C4-2B (cell line): ENCODE results near the gene TBC1D3D.
"Not testable (repeated sequence)": the region's sequence is repeated elsewhere in the genome, so short reads cannot be mapped to it uniquely, and the experiment has no call there.

Experiments
- H3K27ac ChIP-seq: fragments of 450-650 bp; 2 replicates; pipeline ENCODE4 v1.5.1; 2017

TBC1D3D gene

DNA sequence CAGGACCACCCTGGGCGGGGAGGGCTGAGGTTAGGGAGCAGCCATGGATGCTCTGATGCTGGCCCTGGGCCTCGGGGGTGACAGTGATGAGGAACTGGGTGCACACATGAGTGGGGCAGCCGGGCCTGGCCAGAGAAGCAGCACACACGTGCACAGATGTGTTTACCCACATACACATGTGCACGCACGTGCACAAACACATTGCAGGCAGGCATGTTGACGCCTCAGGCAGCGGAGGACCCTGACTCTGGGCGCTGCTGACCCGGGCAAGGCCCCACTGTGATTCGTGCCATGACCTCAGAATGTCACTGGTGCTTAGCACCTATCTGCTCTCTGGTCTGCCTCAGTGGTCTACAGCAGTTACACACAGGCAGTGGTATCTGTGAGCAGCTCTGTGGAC, at the start of gene TBC1D3D:
TBC1D3D (plus strand) TSS at position 301 of the 400 bp plus-strand sequence. CDS start 1,585 bp downstream, outside the sequence.
- H3K27ac ChIP-seq: not testable (repeated sequence)

DNA sequence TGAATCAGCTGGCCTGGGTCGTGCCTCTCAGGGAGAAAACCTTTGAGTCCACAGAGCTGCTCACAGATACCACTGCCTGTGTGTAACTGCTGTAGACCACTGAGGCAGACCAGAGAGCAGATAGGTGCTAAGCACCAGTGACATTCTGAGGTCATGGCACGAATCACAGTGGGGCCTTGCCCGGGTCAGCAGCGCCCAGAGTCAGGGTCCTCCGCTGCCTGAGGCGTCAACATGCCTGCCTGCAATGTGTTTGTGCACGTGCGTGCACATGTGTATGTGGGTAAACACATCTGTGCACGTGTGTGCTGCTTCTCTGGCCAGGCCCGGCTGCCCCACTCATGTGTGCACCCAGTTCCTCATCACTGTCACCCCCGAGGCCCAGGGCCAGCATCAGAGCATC, 14.8 kb upstream of the TBC1D3D start, which contains the start of gene TBC1D3L:
TBC1D3L (minus strand) TSS at position 101 of the 400 bp plus-strand sequence. CDS start 1,540 bp downstream, outside the sequence.
- H3K27ac ChIP-seq: not testable (repeated sequence)
